ENCODE results near the gene LGR4. TPM values are rescaled to one million over a fixed set of nuclear protein-coding genes. Genes with fewer than 3 reads are reported as not detected.

The LGR4 gene
- total and polyA plus RNA-seq, 2 donors from 2014 or later, result 22.7 to 109 TPM

DNA sequence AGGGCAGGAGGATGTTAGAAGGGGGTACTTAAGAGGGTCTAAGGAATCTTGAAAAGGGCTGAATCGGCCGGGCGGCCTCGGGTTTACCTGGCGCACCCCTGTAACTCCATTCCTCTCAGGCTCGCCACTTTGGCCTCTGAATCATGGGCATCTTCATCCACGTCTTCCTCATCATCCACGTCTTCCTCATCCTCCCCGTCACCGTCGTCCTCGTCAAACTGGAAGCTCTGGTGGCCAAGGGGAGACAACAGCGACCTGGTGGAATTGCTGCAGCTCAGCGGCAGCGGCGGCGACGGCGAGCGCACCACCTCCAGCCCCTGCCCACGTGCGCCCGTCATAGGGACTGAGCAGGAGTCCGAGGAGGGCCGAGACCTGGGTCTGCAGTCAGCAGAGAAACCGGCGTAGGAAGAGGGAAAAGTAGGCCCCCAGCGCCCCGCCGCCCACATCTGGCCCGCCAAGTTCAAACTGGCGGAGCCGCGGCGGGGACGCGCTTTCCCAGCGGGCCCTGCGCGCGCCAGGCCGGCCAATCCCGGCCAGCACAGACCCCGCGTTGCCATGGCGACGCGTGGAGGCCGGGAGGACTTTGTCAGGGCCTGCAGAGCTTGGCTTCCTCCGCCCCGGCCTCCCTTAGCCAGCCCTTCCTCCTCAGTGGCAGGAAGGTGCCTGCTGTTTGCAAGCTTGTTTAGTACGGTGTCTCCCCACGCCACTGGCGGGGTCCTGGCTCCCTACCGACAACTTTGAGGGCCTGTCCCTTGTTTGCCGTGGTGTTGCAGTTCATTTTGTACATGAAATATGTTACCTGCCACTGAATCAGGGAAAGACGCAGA, 109.6 kb downstream of the LGR4 start, which contains the start of gene CCDC34:
Gene CCDC34 (minus strand): TSS at position 467 of the 827 bp plus-strand sequence. CDS start 21 bp downstream, at position 446.
- H3K9me3 ChIP-seq (ENCODE audit: control insufficient read depth in 2 of 3, insufficient read depth in 1 of 3, low read length in 3 of 3), result no peaks in the 10 kb centered on the region
- H3K4me1 ChIP-seq (ENCODE audit: control insufficient read depth in 2 of 3, insufficient read depth in 2 of 3, low read depth in 1 of 3, low read length in 3 of 3), result peaks cover 4 to 14% (median 13%) of the 10 kb centered on the region in 3 donors
- FAIRE-seq, result no peak
- peak; percentile 94 to 99 (median 97) for DNase-seq
- no peak for TF ChIP-seq CTCF (IDR thresholded peaks at IDR 0.05; ENCODE audit: borderline replicate concordance, extremely low read depth, insufficient read depth)
- H3K27me3 ChIP-seq (ENCODE audit: control insufficient read depth, insufficient read depth, low read length), result no peaks in the 10 kb centered on the region
- H3K27ac ChIP-seq (ENCODE audit: low read depth in 2 of 2, low read length in 2 of 2), result peak within 1 kb of the TSS in 1 of 2 donors; percentile 44
- peak within 1 kb of the TSS; percentile 77 to 93 (median 85) for H3K4me3 ChIP-seq (ENCODE audit: low read length in 3 of 3)
- peak within 1 kb of the TSS; percentile 55 to 87 (median 83) for H3K9ac ChIP-seq (ENCODE audit: low read length in 3 of 3)
- H3K36me3 ChIP-seq (ENCODE audit: control insufficient read depth in 2 of 3, insufficient read depth in 3 of 3, low read length in 3 of 3), result peaks cover 0 to 6% (median 0%) of the 10 kb centered on the region in 3 donors
- intact Hi-C loops (cut with DNase I), result no loop called here

GRCh38 chr11:27361649-27362431, 110.8 kb downstream of the LGR4 start:
- Histone ChIP-seq H3K27ac (ENCODE audit: low read depth in 2 of 2, low read length in 2 of 2) (no peak overlapping the region), H3K4me3 (ENCODE audit: low read length in 3 of 3) (peak overlapping the region in 2 of 3 donors; percentile 77 to 93), H3K4me1 (ENCODE audit: control insufficient read depth in 2 of 3, insufficient read depth in 2 of 3, low read depth in 1 of 3, low read length in 3 of 3) (peaks cover 4 to 14% (median 13%) of the 10 kb centered on the region in 3 donors), H3K36me3 (ENCODE audit: control insufficient read depth in 2 of 3, insufficient read depth in 3 of 3, low read length in 3 of 3) (no peaks in the 10 kb centered on the region), H3K9ac (ENCODE audit: low read length in 3 of 3) (peak overlapping the region in 1 of 3 donors; percentile 87), H3K27me3 (ENCODE audit: control insufficient read depth, insufficient read depth, low read length) (no peaks in the 10 kb centered on the region), H3K9me3 (ENCODE audit: control insufficient read depth in 2 of 3, insufficient read depth in 1 of 3, low read length in 3 of 3) (no peaks in the 10 kb centered on the region)
- no peak for DNase-seq
- intact Hi-C loops (cut with DNase I), result no loop called here
- no peak for FAIRE-seq
- TF ChIP-seq CTCF (IDR thresholded peaks at IDR 0.05; ENCODE audit: borderline replicate concordance, extremely low read depth, insufficient read depth), result no peak

- Histone ChIP-seq H3K4me3 (ENCODE audit: low read length in 3 of 3) (no peak overlapping the region), H3K9ac (ENCODE audit: low read length in 3 of 3) (no peak overlapping the region), H3K4me1 (ENCODE audit: control insufficient read depth in 2 of 3, insufficient read depth in 2 of 3, low read depth in 1 of 3, low read length in 3 of 3) (peaks cover 6 to 12% (median 8%) of the 10 kb centered on the region in 3 donors), H3K27me3 (ENCODE audit: control insufficient read depth, insufficient read depth, low read length) (no peaks in the 10 kb centered on the region), H3K27ac (ENCODE audit: low read depth in 2 of 2, low read length in 2 of 2) (no peak overlapping the region), H3K36me3 (ENCODE audit: control insufficient read depth in 2 of 3, insufficient read depth in 3 of 3, low read length in 3 of 3) (no peaks in the 10 kb centered on the region), H3K9me3 (ENCODE audit: control insufficient read depth in 2 of 3, insufficient read depth in 1 of 3, low read length in 3 of 3) (no peaks in the 10 kb centered on the region)
- FAIRE-seq (no peak), DNase-seq (no peak)
- intact Hi-C loops (cut with DNase I), result no loop called here
- no peak for TF ChIP-seq CTCF (IDR thresholded peaks at IDR 0.05; ENCODE audit: borderline replicate concordance, extremely low read depth, insufficient read depth)
Measured at GRCh38 chr11:27358296-27358695, 114.3 kb downstream of the LGR4 start.

Measured in kidney (tissue), 14 donors.